B cell (primary cell): ENCODE data around the gene RAPGEF6. TPM values are rescaled to one million over a fixed set of nuclear protein-coding genes. Genes with fewer than 3 reads are reported as not detected.

Experiments used
- ATAC-seq: fragments of 200-7000 bp; cut with Tn5 transposase; one replicate; pipeline ENCODE4 v1.10.0; 2021; ENCODE audit warnings: low read depth, mild to moderate bottlenecking, moderate number of reproducible peaks, moderate library complexity
- CTCF ChIA-PET: fragments of 350-600 bp; sonication (Branson Sonifier 250); formaldehyde crosslinking; loops from one replicate; lab custom pipeline; 2021; ENCODE audit warnings: antibody characterized with exemption, inconsistent platforms; lab: Charles Lee
- POLR2A ChIA-PET: fragments of 350-600 bp; sonication (Branson Sonifier 250); formaldehyde crosslinking; loops from one replicate; lab custom pipeline; 2021; ENCODE audit warnings: antibody characterized with exemption; lab: Charles Lee
- DNase-seq: peaks from one replicate; pipeline ENCODE4 v3.0.0; 2013
- H2AFZ ChIP-seq: 2 replicates; pipeline ENCODE4 v1.6.1; 2012; ENCODE audit warnings: mild to moderate bottlenecking, low read depth, low read length; ENCODE audit not compliant: insufficient read depth, poor library complexity, severe bottlenecking
- H3K27ac ChIP-seq, 2 donors: 1 replicate in 1 of 2; 2 replicates in 1 of 2; pipeline ENCODE4 v1.5.1; 2012 to 2013; ENCODE audit warnings: low read length in 2 of 2, mild to moderate bottlenecking in 2 of 2, moderate library complexity in 1 of 2
- H3K27me3 ChIP-seq, 4 experiments: fragments of 200-600 bp in 1 of 4; sonication (generic) in 1 of 4; replicated peaks in 1 of 4; 1 replicate in 2 of 4; 2 replicates in 2 of 4; pipeline versions ENCODE4 v1.6.1 to v1.7.0; 2013 to 2016; ENCODE audit warnings: low read length in 3 of 4, mild to moderate bottlenecking in 2 of 4, mixed read lengths in 1 of 4, moderate library complexity in 1 of 4; ENCODE audit not compliant: insufficient read depth in 4 of 4, control insufficient read depth in 3 of 4; ENCODE audit errors: control extremely low read depth in 1 of 4
- H3K36me3 ChIP-seq, 2 experiments: replicated peaks in 1 of 2; 1 replicate in 1 of 2; 2 replicates in 1 of 2; pipeline versions ENCODE4 v1.6.1 to v1.7.1; 2013; ENCODE audit warnings: low read length in 1 of 2; ENCODE audit not compliant: insufficient read depth in 2 of 2, control insufficient read depth in 1 of 2; ENCODE audit errors: control extremely low read depth in 1 of 2, extremely low read depth in 1 of 2
- H3K4me1 ChIP-seq, 2 donors: fragments of 200-600 bp in 1 of 2; sonication (generic) in 1 of 2; 1 replicate in 1 of 2; 2 replicates in 1 of 2; pipeline versions ENCODE4 v1.5.1 to v1.6.1; 2013 to 2017; ENCODE audit warnings: low read length in 2 of 2; ENCODE audit not compliant: control insufficient read depth in 2 of 2, insufficient read depth in 2 of 2
- H3K4me2 ChIP-seq: replicated peaks from 2 replicates; pipeline ENCODE3; 2012; ENCODE audit warnings: mild to moderate bottlenecking, low read depth, low read length; ENCODE audit not compliant: poor library complexity, severe bottlenecking
- H3K4me3 ChIP-seq, 5 experiments: fragments of 200-600 bp in 1 of 5; sonication (generic) in 1 of 5; 1 replicate in 3 of 5; 2 replicates in 2 of 5; pipeline versions ENCODE4 v1.5.1 to v1.7.0; 2011 to 2016; ENCODE audit warnings: low read length in 4 of 5, mild to moderate bottlenecking in 4 of 5, low read depth in 2 of 5, control low read depth in 1 of 5, moderate library complexity in 1 of 5; ENCODE audit not compliant: insufficient read depth in 1 of 5; ENCODE audit errors: control extremely low read depth in 1 of 5, extremely low read depth in 1 of 5
- H3K79me2 ChIP-seq: fragments of 200-600 bp; sonication (generic); one replicate; pipeline ENCODE4 v1.6.0; 2016; ENCODE audit warnings: low read length; ENCODE audit not compliant: control insufficient read depth, insufficient read depth
- H3K9ac ChIP-seq: fragments of 200-600 bp; sonication (generic); 2 replicates; pipeline ENCODE4 v1.6.1; 2017; ENCODE audit warnings: mild to moderate bottlenecking, low read length, moderate library complexity
- H3K9me3 ChIP-seq, 3 donors: one replicate each; pipeline versions ENCODE4 v1.6.1 to v1.7.1; 2013; ENCODE audit warnings: low read length in 2 of 3; ENCODE audit not compliant: control insufficient read depth in 2 of 3, insufficient read depth in 1 of 3; ENCODE audit errors: control extremely low read depth in 1 of 3
- H4K20me1 ChIP-seq: 2 replicates; pipeline ENCODE4 v1.6.0; 2012; ENCODE audit warnings: mild to moderate bottlenecking, low read length; ENCODE audit not compliant: insufficient read depth, control insufficient read depth, poor library complexity, severe bottlenecking
- H3K27ac Mint-ChIP-seq: one replicate; pipeline ENCODE4 v1.8.0; 2021; ENCODE audit warnings: mixed read lengths
- H3K27me3 Mint-ChIP-seq: one replicate; pipeline ENCODE4 v1.8.0; 2021; ENCODE audit warnings: mixed read lengths
- H3K4me1 Mint-ChIP-seq: one replicate; pipeline ENCODE4 v1.8.0; 2021; ENCODE audit warnings: mixed read lengths
- H3K4me3 Mint-ChIP-seq: one replicate; pipeline ENCODE4 v1.8.0; 2021; ENCODE audit warnings: mixed read lengths
- H3K9me3 Mint-ChIP-seq: one replicate; pipeline ENCODE4 v1.8.0; 2022; ENCODE audit warnings: mixed read lengths; ENCODE audit not compliant: insufficient read depth
- CTCF ChIP-seq: fragments of 200-600 bp; IDR thresholded peaks from one replicate; pipeline ENCODE4 v1.8.0; 2022; ENCODE audit warnings: antibody characterized with exemption, mild to moderate bottlenecking
- EZH2 ChIP-seq: IDR thresholded peaks from 2 replicates; pipeline ENCODE4 v1.6.1; 2012; ENCODE audit warnings: borderline replicate concordance, low read depth, mild to moderate bottlenecking, moderate library complexity, low read length; ENCODE audit not compliant: insufficient read depth, poor library complexity, severe bottlenecking
- WGBS: methylation state at CpG from one replicate; pipeline ENCODE4 v1.1.5; 2013; ENCODE audit warnings: missing lambda C conversion rate; ENCODE audit not compliant: insufficient coverage; 5-methylcytosine and 5-hydroxymethylcytosine counted together
- intact Hi-C: fragments of 100-400 bp; cut with micrococcal nuclease; formaldehyde crosslinking; loops from one replicate; pipeline ENCODE4 v1.10.0; 2022
- polyA plus RNA-seq: library from polyadenylated mRNA; depleted of rRNA; stranded (reverse); fragments of >200 nt; gene quantifications from 2 replicates; pipeline ENCODE4 v1.2.3, GENCODE V29; 2012
- total RNA-seq, 2 donors: library from RNA; stranded (reverse); fragments of 120-200 nt in 1 of 2; gene quantifications; 1 replicate in 1 of 2; 2 replicates in 1 of 2; pipeline versions ENCODE4 v1.2.3 to v1.2.4, GENCODE V29; 2013 to 2022

The RAPGEF6 gene
- total and polyA plus RNA-seq, 2 donors (not counting 1 experiment from before 2014, with no cell fraction given), result 9.8 to 56.2 TPM

GRCh38 chr5:131450941-131451340, 184.1 kb downstream of the RAPGEF6 start:
- Mint-ChIP-seq H3K4me3 (no peak overlapping the region), H3K27me3 (no peaks in the 10 kb centered on the region), H3K4me1 (no peaks in the 10 kb centered on the region), H3K27ac (peak overlapping the region; percentile 37), H3K9me3 (no peaks in the 10 kb centered on the region)
- H2AFZ ChIP-seq, result no peak overlapping the region
- TF ChIP-seq EZH2 (no peak), CTCF (no peak)
- ChIA-PET CTCF (no interaction called here), POLR2A (no interaction called here)
- 100% methylated on average over 2 of the region's 2 CpGs for WGBS
- peaks cover 24 to 71% of the 10 kb centered on the region in 2 experiments for H3K36me3 ChIP-seq
- intact Hi-C loops, result no loop called here
- ATAC-seq (no peak), DNase-seq (no peak)
- H3K4me1 ChIP-seq, result no peaks in the 10 kb centered on the region
- no peak overlapping the region for H3K4me2 ChIP-seq
- H3K9me3 ChIP-seq, result no peaks in the 10 kb centered on the region
- no peaks in the 10 kb centered on the region for H3K79me2 ChIP-seq
- no peak overlapping the region for H3K4me3 ChIP-seq
- H3K9ac ChIP-seq, result no peak overlapping the region
- no peaks in the 10 kb centered on the region for H3K27me3 ChIP-seq
- no peak overlapping the region for H3K27ac ChIP-seq
- no peaks in the 10 kb centered on the region for H4K20me1 ChIP-seq

- Histone ChIP-seq H3K4me3 (no peak overlapping the region), H3K4me1 (no peaks in the 10 kb centered on the region), H3K9ac (no peak overlapping the region), H3K36me3 (peaks cover 15 to 70% of the 10 kb centered on the region in 2 experiments), H2AFZ (no peak overlapping the region), H4K20me1 (no peaks in the 10 kb centered on the region), H3K4me2 (no peak overlapping the region), H3K9me3 (no peaks in the 10 kb centered on the region), H3K27ac (no peak overlapping the region), H3K79me2 (no peaks in the 10 kb centered on the region), H3K27me3 (no peaks in the 10 kb centered on the region)
- intact Hi-C loops, result no loop called here
- ChIA-PET POLR2A (interaction anchor here (0.6 kb wide), 1 partner anchor 60 kb away, joined by 3 read pairs; no protein-coding TSS in a partner anchor), CTCF (interaction anchor here (1.3 kb wide), 1 partner anchor 148 kb away, joined by 3 read pairs; no protein-coding TSS in a partner anchor)
- no peak for ATAC-seq
- H3K27me3 Mint-ChIP-seq, result no peaks in the 10 kb centered on the region
- 100% methylated on average over 1 of the region's 2 CpGs for WGBS
- H3K27ac Mint-ChIP-seq, result no peak overlapping the region
- no peaks in the 10 kb centered on the region for H3K4me1 Mint-ChIP-seq
- TF ChIP-seq EZH2 (no peak), CTCF (no peak)
- no peak for DNase-seq
- H3K9me3 Mint-ChIP-seq, result no peaks in the 10 kb centered on the region
- no peak overlapping the region for H3K4me3 Mint-ChIP-seq
These were observed 193.8 kb downstream of the RAPGEF6 start for GRCh38 chr5:131441184-131441583.
